Dedifferentiated amniotic fluid mesenchymal stem cell (primary cell): ENCODE results near the gene ZPBP2.

Source experiments
- DNase-seq: peaks from one replicate; pipeline ENCODE4 v3.0.0-alpha.2; 2016; ENCODE audit errors: extremely low spot score

The ZPBP2 gene

GRCh38 chr17:39913989-39914388 is 46.0 kb downstream of the ZPBP2 start:
- DNase-seq = no peak

- DNase-seq = no peak
Measured at GRCh38 chr17:39915559-39915958, 47.6 kb downstream of the ZPBP2 start.

GRCh38 chr17:39916918-39917317 is 48.9 kb downstream of the ZPBP2 start:
- no peak for DNase-seq

GRCh38 chr17:39919087-39919683 is 51.2 kb downstream of the ZPBP2 start:
- DNase-seq = no peak

GRCh38 chr17:39920218-39921210 is 52.5 kb downstream of the ZPBP2 start:
- no peak for DNase-seq

GRCh38 chr17:39921323-39921722 is 53.3 kb downstream of the ZPBP2 start:
- no peak for DNase-seq

GRCh38 chr17:39922006-39922405 is 54.0 kb downstream of the ZPBP2 start:
- DNase-seq = no peak

- no peak for DNase-seq
Measured at GRCh38 chr17:39923230-39923629, 55.2 kb downstream of the ZPBP2 start.

GRCh38 chr17:39923836-39924690 is 56.1 kb downstream of the ZPBP2 start:
- no peak for DNase-seq

GRCh38 chr17:39924691-39925055 is 56.7 kb downstream of the ZPBP2 start:
- no peak for DNase-seq

- no peak for DNase-seq
Measured at GRCh38 chr17:39925282-39926134, 57.5 kb downstream of the ZPBP2 start.

GRCh38 chr17:39926135-39926587 is 58.2 kb downstream of the ZPBP2 start:
- DNase-seq = no peak

GRCh38 chr17:39926588-39927100 is 58.6 kb downstream of the ZPBP2 start:
- no peak for DNase-seq
